CD14-positive monocyte (primary cell): ENCODE measurements around the gene FHIT. TPM values are rescaled to one million over a fixed set of nuclear protein-coding genes. Genes with fewer than 3 reads are reported as not detected.

Experiments
- DNase-seq, 3 donors: peaks; one replicate each; pipeline ENCODE4 v3.0.0-alpha.2; 2011 to 2022
- H2AFZ ChIP-seq: 2 replicates; pipeline ENCODE4 v1.6.0; 2012; ENCODE audit warnings: mild to moderate bottlenecking, low read depth, low read length, inconsistent platforms; ENCODE audit not compliant: insufficient read depth, poor library complexity, severe bottlenecking
- H3K27ac ChIP-seq, 2 donors: 1 replicate in 1 of 2; 2 replicates in 1 of 2; pipeline ENCODE4 v1.5.1; 2012 to 2013; ENCODE audit warnings: low read length in 2 of 2, control low read depth in 1 of 2, inconsistent platforms in 1 of 2, low read depth in 1 of 2, mild to moderate bottlenecking in 1 of 2
- H3K27me3 ChIP-seq, 2 donors: one replicate each; pipeline versions ENCODE4 v1.6.0 to v1.6.1; 2011 to 2013; ENCODE audit warnings: low read length in 2 of 2; ENCODE audit not compliant: control insufficient read depth in 2 of 2, insufficient read depth in 2 of 2
- H3K36me3 ChIP-seq, 2 donors: replicated peaks in 1 of 2; 1 replicate in 1 of 2; 2 replicates in 1 of 2; pipeline versions ENCODE4 v1.5.1 to v1.6.1; 2012 to 2013; ENCODE audit warnings: low read length in 2 of 2, control low read depth in 1 of 2, inconsistent platforms in 1 of 2, mild to moderate bottlenecking in 1 of 2; ENCODE audit not compliant: insufficient read depth in 2 of 2, control insufficient read depth in 1 of 2
- H3K4me1 ChIP-seq, 2 donors: 1 replicate in 1 of 2; 2 replicates in 1 of 2; pipeline versions ENCODE4 v1.5.1 to v1.6.1; 2012 to 2013; ENCODE audit warnings: low read length in 2 of 2, control low read depth in 1 of 2, inconsistent platforms in 1 of 2, mild to moderate bottlenecking in 1 of 2, moderate library complexity in 1 of 2; ENCODE audit not compliant: insufficient read depth in 2 of 2, control insufficient read depth in 1 of 2
- H3K4me2 ChIP-seq: replicated peaks from 2 replicates; pipeline ENCODE3; 2012; ENCODE audit warnings: low read length, moderate library complexity, mild to moderate bottlenecking; ENCODE audit not compliant: poor library complexity, severe bottlenecking; ENCODE audit errors: extremely low read depth
- H3K4me3 ChIP-seq, 3 experiments: fragments of 200-600 bp in 1 of 3; sonication (generic) in 1 of 3; replicated peaks in 1 of 3; 1 replicate in 2 of 3; 2 replicates in 1 of 3; pipeline ENCODE4 v1.5.1; 2011 to 2013; ENCODE audit warnings: low read length in 3 of 3, mild to moderate bottlenecking in 3 of 3, control low read depth in 2 of 3, low read depth in 2 of 3, inconsistent platforms in 1 of 3, moderate library complexity in 1 of 3
- H3K79me2 ChIP-seq: 2 replicates; pipeline ENCODE4 v1.6.0; 2012; ENCODE audit warnings: mild to moderate bottlenecking, control low read depth, inconsistent platforms, low read length, moderate library complexity; ENCODE audit not compliant: insufficient read depth
- H3K9ac ChIP-seq: 2 replicates; pipeline ENCODE4 v1.6.0; 2017; ENCODE audit warnings: low read length, mild to moderate bottlenecking; ENCODE audit not compliant: insufficient read depth, poor library complexity, severe bottlenecking
- H3K9me3 ChIP-seq, 2 donors: replicated peaks in 1 of 2; 1 replicate in 1 of 2; 2 replicates in 1 of 2; pipeline versions ENCODE4 v1.5.1 to v1.6.1; 2012 to 2013; ENCODE audit warnings: low read length in 2 of 2, control low read depth in 1 of 2; ENCODE audit not compliant: control insufficient read depth in 1 of 2, insufficient read depth in 1 of 2
- H4K20me1 ChIP-seq: 2 replicates; pipeline ENCODE4 v1.6.0; 2012; ENCODE audit warnings: mild to moderate bottlenecking, low read length, control low read depth, moderate library complexity; ENCODE audit not compliant: insufficient read depth
- H3K27ac Mint-ChIP-seq, 7 donors: one replicate each; pipeline ENCODE4 v1.8.0; 2020; ENCODE audit warnings: mild to moderate bottlenecking in 7 of 7, mixed read lengths in 7 of 7, moderate library complexity in 6 of 7, inconsistent platforms in 2 of 7
- H3K27me3 Mint-ChIP-seq, 3 donors: one replicate each; pipeline ENCODE4 v1.8.0; 2021 to 2022; ENCODE audit warnings: low read depth in 3 of 3, mild to moderate bottlenecking in 3 of 3, mixed read lengths in 3 of 3, moderate library complexity in 3 of 3, inconsistent platforms in 1 of 3
- H3K36me3 Mint-ChIP-seq, 2 donors: one replicate each; pipeline ENCODE4 v1.8.0; 2020; ENCODE audit warnings: mixed read lengths in 2 of 2, inconsistent platforms in 1 of 2, mild to moderate bottlenecking in 1 of 2
- H3K4me1 Mint-ChIP-seq: one replicate; pipeline ENCODE4 v1.8.0; 2020; ENCODE audit warnings: mild to moderate bottlenecking, mixed read lengths
- H3K4me3 Mint-ChIP-seq, 2 donors: one replicate each; pipeline ENCODE4 v1.8.0; 2020; ENCODE audit warnings: mild to moderate bottlenecking in 2 of 2, mixed read lengths in 2 of 2, moderate library complexity in 1 of 2
- H3K9me3 Mint-ChIP-seq, 7 donors: one replicate each; pipeline ENCODE4 v1.8.0; 2020 to 2022; ENCODE audit warnings: mixed read lengths in 7 of 7, mild to moderate bottlenecking in 6 of 7, moderate library complexity in 6 of 7, inconsistent platforms in 2 of 7
- CTCF ChIP-seq: fragments of 200-600 bp; IDR thresholded peaks from one replicate; pipeline ENCODE4 v1.8.0; 2022; ENCODE audit warnings: antibody characterized with exemption, mild to moderate bottlenecking
- WGBS: methylation state at CpG from one replicate; pipeline ENCODE4 v1.1.5; 2013; ENCODE audit warnings: missing lambda C conversion rate; ENCODE audit not compliant: insufficient coverage; 5-methylcytosine and 5-hydroxymethylcytosine counted together
- intact Hi-C, 2 donors: fragments of 100-400 bp; cut with micrococcal nuclease; formaldehyde crosslinking; loops; one replicate each; pipeline versions ENCODE4 v1.15.0 to v1.15.1; 2023
- polyA plus RNA-seq, 3 donors: library from polyadenylated mRNA; depleted of rRNA in 1 of 3; unstranded in 2 of 3; stranded (reverse) in 1 of 3; fragments of 300-500 nt in 2 of 3; fragments of >200 nt in 1 of 3; fragmentation: Illumina TruSeq in 2 of 3; gene quantifications; 1 replicate in 2 of 3; 2 replicates in 1 of 3; pipeline ENCODE4 v1.2.3, GENCODE V29; 2012 to 2021

Gene FHIT
- polyA plus RNA-seq, 3 donors, result 1.7 to 3.4 (median 3.2) TPM

GRCh38 chr3:60696428-60697125 is 554.7 kb downstream of the FHIT start:
- no peak for TF ChIP-seq CTCF
- Histone ChIP-seq H3K9ac (no peak overlapping the region), H4K20me1 (no peaks in the 10 kb centered on the region), H3K79me2 (no peaks in the 10 kb centered on the region), H3K4me1 (no peaks in the 10 kb centered on the region), H3K4me3 (no peak overlapping the region), H3K36me3 (no peaks in the 10 kb centered on the region), H3K9me3 (peaks cover 0 to 4% of the 10 kb centered on the region in 2 donors), H2AFZ (no peak overlapping the region), H3K27ac (no peak overlapping the region), H3K27me3 (no peaks in the 10 kb centered on the region), H3K4me2 (no peak overlapping the region)
- Mint-ChIP-seq H3K4me3 (no peak overlapping the region), H3K9me3 (peaks cover 0 to 9% (median 4%) of the 10 kb centered on the region in 7 donors), H3K4me1 (no peaks in the 10 kb centered on the region), H3K27ac (no peak overlapping the region), H3K36me3 (no peaks in the 10 kb centered on the region), H3K27me3 (no peaks in the 10 kb centered on the region)
- intact Hi-C loops, result no loop called here
- 97% methylated on average over 3 of the region's 5 CpGs for WGBS
- DNase-seq, result no peak

GRCh38 chr3:60675424-60675823 is 575.8 kb downstream of the FHIT start:
- Histone ChIP-seq H3K9me3 (peaks cover 0 to 6% of the 10 kb centered on the region in 2 donors), H3K4me2 (no peak overlapping the region), H3K27me3 (no peaks in the 10 kb centered on the region), H3K79me2 (no peaks in the 10 kb centered on the region), H2AFZ (no peak overlapping the region), H3K4me1 (no peaks in the 10 kb centered on the region), H4K20me1 (no peaks in the 10 kb centered on the region), H3K27ac (no peak overlapping the region), H3K4me3 (no peak overlapping the region), H3K9ac (no peak overlapping the region), H3K36me3 (no peaks in the 10 kb centered on the region)
- Mint-ChIP-seq H3K27me3 (no peaks in the 10 kb centered on the region), H3K4me3 (no peak overlapping the region), H3K4me1 (no peaks in the 10 kb centered on the region), H3K36me3 (no peaks in the 10 kb centered on the region), H3K9me3 (peaks cover 4 to 14% (median 7%) of the 10 kb centered on the region in 7 donors), H3K27ac (no peak overlapping the region)
- no peak for DNase-seq
- intact Hi-C loops, result no loop called here
- no CpG with 5 or more reads among the region's 2 CpGs for WGBS
- TF ChIP-seq CTCF, result no peak
